Panc1 (cell line): ENCODE results near the gene NTRK1. TPM values are rescaled to one million over a fixed set of nuclear protein-coding genes. Genes with fewer than 3 reads are reported as not detected.
A peak's percentile ranks its signal among the peaks of the same experiment; 100 is the strongest.

Experiments used
- ATAC-seq: fragments of 200-7000 bp; cut with Tn5 transposase; 2 replicates; pipeline ENCODE4 v1.9.1; 2020; ENCODE audit warnings: mild to moderate bottlenecking, moderate library complexity
- BruUV-seq: library from RNA; stranded (reverse); fragments of 400-500 nt; replicated peaks from 2 replicates; lab custom pipeline; 2021; lab: Mats Ljungman, UMichigan
- CTCF ChIA-PET: fragments of 300-600 bp; sonication (Branson Sonifier 250); formaldehyde crosslinking; loops from one replicate; lab custom pipeline; 2022; ENCODE audit warnings: antibody characterized with exemption; lab: Charles Lee
- POLR2A ChIA-PET: fragments of 300-600 bp; sonication (Branson Sonifier 250); formaldehyde crosslinking; loops from one replicate; lab custom pipeline; 2022; ENCODE audit warnings: antibody characterized with exemption; lab: Charles Lee
- DNase-seq: peaks from one replicate; pipeline ENCODE4 v3.0.0-alpha.2; 2010; ENCODE audit warnings: low read depth, low spot score
- H3K27ac ChIP-seq: 2 replicates; pipeline ENCODE4 v1.5.1; 2011; ENCODE audit warnings: mild to moderate bottlenecking, low read length, inconsistent platforms
- H3K27me3 ChIP-seq: fragments of 200-500 bp; sonication (Bioruptor generic); 2 replicates; pipeline ENCODE4 v1.6.0; 2014; ENCODE audit warnings: low read length, inconsistent platforms; ENCODE audit not compliant: control insufficient read depth, insufficient read depth
- H3K36me3 ChIP-seq: fragments of 200-500 bp; sonication (Bioruptor generic); 2 replicates; pipeline ENCODE4 v1.5.1; 2014; ENCODE audit warnings: inconsistent platforms, mild to moderate bottlenecking, low read length, moderate library complexity; ENCODE audit not compliant: control insufficient read depth, insufficient read depth
- H3K4me1 ChIP-seq: 2 replicates; pipeline ENCODE4 v1.5.1; 2011; ENCODE audit warnings: inconsistent platforms, mild to moderate bottlenecking, low read length, moderate library complexity; ENCODE audit not compliant: control insufficient read depth, insufficient read depth
- H3K4me3 ChIP-seq, 2 experiments: 2 replicates each; pipeline ENCODE4 v1.5.1; 2011 to 2012; ENCODE audit warnings: low read depth in 2 of 2, low read length in 2 of 2, mild to moderate bottlenecking in 2 of 2, inconsistent platforms in 1 of 2, moderate library complexity in 1 of 2
- H3K9me3 ChIP-seq: fragments of 200-500 bp; sonication (Bioruptor generic); 2 replicates; pipeline ENCODE4 v1.5.1; 2014; ENCODE audit warnings: low read depth, mild to moderate bottlenecking, inconsistent platforms, low read length, moderate library complexity; ENCODE audit not compliant: control insufficient read depth, insufficient read depth
- CTCF ChIP-seq: fragments of 450-650 bp; IDR thresholded peaks from 2 replicates; pipeline ENCODE4 v1.5.1; 2017; ENCODE audit warnings: mild to moderate bottlenecking
- POLR2AphosphoS5 ChIP-seq: IDR thresholded peaks from 2 replicates; pipeline ENCODE4 v1.6.1; 2012; ENCODE audit warnings: mild to moderate bottlenecking, low read depth, low read length, moderate library complexity
- REST ChIP-seq, 2 experiments: IDR thresholded peaks; 2 replicates each; pipeline ENCODE4 v1.6.1; 2011 to 2012; ENCODE audit warnings: low read depth in 2 of 2, control low read depth in 1 of 2, low read length in 1 of 2, mild to moderate bottlenecking in 1 of 2, moderate library complexity in 1 of 2; ENCODE audit not compliant: insufficient read depth in 1 of 2
- SIN3A ChIP-seq: IDR thresholded peaks from 2 replicates; pipeline ENCODE4 v1.6.1; 2012; ENCODE audit warnings: low read depth, mild to moderate bottlenecking, low read length, moderate library complexity, borderline replicate concordance; ENCODE audit not compliant: insufficient read depth
- TCF7L2 ChIP-seq: IDR thresholded peaks from 2 replicates; pipeline ENCODE4 v1.6.1; 2011; ENCODE audit warnings: mild to moderate bottlenecking, low read depth, low read length, inconsistent platforms
- in situ Hi-C: cut with HindIII; loops from 2 replicates; pipeline ENCODE4 v1.10.0; 2016; ENCODE audit warnings: low sequenced_read_pairs, low pct_unique_long_range_greater_than_20kb
- intact Hi-C: fragments of 100-400 bp; cut with micrococcal nuclease; formaldehyde crosslinking; loops from one replicate; pipeline ENCODE4 v1.10.0; 2022; ENCODE audit not compliant: unreplicated experiment
- total RNA-seq: library from RNA; stranded (reverse); gene quantifications from one replicate; pipeline ENCODE4 v1.2.1, GENCODE V29; 2021; ENCODE audit not compliant: unreplicated experiment

Gene NTRK1
- total RNA-seq, 1 experiment from 2014 or later, result 0.21 TPM

GRCh38 chr1:156899956-156900718, 39.5 kb downstream of the NTRK1 start:
- Histone ChIP-seq H3K36me3 (no peaks in the 10 kb centered on the region), H3K9me3 (no peaks in the 10 kb centered on the region), H3K27ac (peak overlapping the region; percentile 36; the same call in 1 of the 2 replicates), H3K27me3 (no peaks in the 10 kb centered on the region), H3K4me3 (no peak overlapping the region), H3K4me1 (peaks cover 48% of the 10 kb centered on the region)
- in situ Hi-C loops, result no loop called here
- TF ChIP-seq REST (IDR thresholded peaks at IDR 0.05; ENCODE audit: insufficient read depth in 1 of 2, low read depth in 2 of 2, low read length in 1 of 2), result no peak
- TF ChIP-seq SIN3A, result no peak
- no peak for TF ChIP-seq TCF7L2
- no peak for TF ChIP-seq CTCF
- TF ChIP-seq POLR2AphosphoS5, result no peak
- CTCF ChIA-PET, result no interaction called here
- DNase-seq, result no peak
- intact Hi-C loops, result no loop called here
- no TSS peak for BruUV-seq
- POLR2A ChIA-PET, result interaction anchor here (0.6 kb wide), 1 partner anchor 197 kb away, joined by 7 read pairs; no protein-coding TSS in a partner anchor
- no peak for ATAC-seq

- Histone ChIP-seq H3K4me1 (peaks cover 39% of the 10 kb centered on the region), H3K27me3 (no peaks in the 10 kb centered on the region), H3K4me3 (no peak overlapping the region), H3K9me3 (no peaks in the 10 kb centered on the region), H3K27ac (peak overlapping the region; percentile 4; the same call in 1 of the 2 replicates), H3K36me3 (no peaks in the 10 kb centered on the region)
- ATAC-seq (no peak), DNase-seq (no peak)
- in situ Hi-C loops, result no loop called here
- intact Hi-C loops, result no loop called here
- CTCF ChIA-PET, result no interaction called here
- BruUV-seq, result no TSS peak
- no peak for TF ChIP-seq REST (IDR thresholded peaks at IDR 0.05; ENCODE audit: insufficient read depth in 1 of 2, low read depth in 2 of 2, low read length in 1 of 2)
- no peak for TF ChIP-seq POLR2AphosphoS5
- TF ChIP-seq CTCF, result no peak
- TF ChIP-seq TCF7L2, result no peak
- no peak for TF ChIP-seq SIN3A
- POLR2A ChIA-PET, result no interaction called here
Measured at GRCh38 chr1:156900896-156901589, 40.4 kb downstream of the NTRK1 start.
